SHP77 (cell line): ENCODE measurements around the gene KIAA1549.

Experiments
- DNase-seq, 2 experiments: peaks; one replicate each; lab custom pipeline; 2025; lab: John Stamatoyannopoulos, UW

Gene KIAA1549

GRCh38 chr7:138907201-138907847 is 73.9 kb downstream of the KIAA1549 start:
- DNase-seq: no peak

- DNase-seq: no peak
These were observed 77.2 kb downstream of the KIAA1549 start for GRCh38 chr7:138903859-138904435.

- DNase-seq: peak; percentile 85 to 87
These were observed 77.9 kb downstream of the KIAA1549 start for GRCh38 chr7:138903186-138903820.

GRCh38 chr7:138902161-138902560 is 79.0 kb downstream of the KIAA1549 start:
- DNase-seq: no peak

- DNase-seq: no peak
These were observed 81.0 kb downstream of the KIAA1549 start for GRCh38 chr7:138900035-138900828.

- DNase-seq: no peak
These were observed 82.4 kb downstream of the KIAA1549 start for GRCh38 chr7:138898802-138899201.

- DNase-seq: no peak
These were observed 82.9 kb downstream of the KIAA1549 start for GRCh38 chr7:138898255-138898654.

GRCh38 chr7:138895679-138896078 is 85.5 kb downstream of the KIAA1549 start:
- DNase-seq: no peak

GRCh38 chr7:138893258-138893657 is 87.9 kb downstream of the KIAA1549 start:
- DNase-seq: no peak

GRCh38 chr7:138892812-138893211 is 88.4 kb downstream of the KIAA1549 start:
- no peak for DNase-seq

GRCh38 chr7:138892006-138892630 is 89.1 kb downstream of the KIAA1549 start:
- DNase-seq: no peak

- DNase-seq: peak in 1 of 2 experiments; percentile 10
These were observed 89.8 kb downstream of the KIAA1549 start for GRCh38 chr7:138891446-138891810.

- DNase-seq: peak; percentile 62 to 67
These were observed 90.4 kb downstream of the KIAA1549 start for GRCh38 chr7:138890499-138891445.

GRCh38 chr7:138889582-138890498 is 91.3 kb downstream of the KIAA1549 start:
- peak; percentile 29 to 62 for DNase-seq

- no peak for DNase-seq
These were observed 93.1 kb downstream of the KIAA1549 start for GRCh38 chr7:138887872-138888656.

GRCh38 chr7:138887085-138887710 is 94.0 kb downstream of the KIAA1549 start:
- DNase-seq: no peak

- peak; percentile 27 to 29 for DNase-seq
These were observed 94.7 kb downstream of the KIAA1549 start for GRCh38 chr7:138886501-138886917.

- DNase-seq: no peak
These were observed 95.6 kb downstream of the KIAA1549 start for GRCh38 chr7:138885383-138886147.
